UCSD-AML1 (cell line): ENCODE data around the gene DMKN.
A peak's percentile ranks its signal among the peaks of the same experiment; 100 is the strongest.
"Not testable (repeated sequence)": the region's sequence is repeated elsewhere in the genome, so short reads cannot be mapped to it uniquely, and the experiment has no call there.

ENCODE experiments used
- DNase-seq: peaks from one replicate; lab custom pipeline; 2025; ENCODE audit not compliant: unreplicated experiment; lab: John Stamatoyannopoulos, UW

DMKN gene

GRCh38 chr19:35501684-35502083, 11.8 kb downstream of the DMKN start:
- DNase-seq, result no peak

GRCh38 chr19:35500611-35501010, 12.8 kb downstream of the DMKN start:
- no peak for DNase-seq

- DNase-seq, result no peak
These were observed 14.4 kb downstream of the DMKN start for GRCh38 chr19:35498984-35499527.

GRCh38 chr19:35498220-35498619, 15.2 kb downstream of the DMKN start:
- DNase-seq, result no peak

GRCh38 chr19:35497406-35497805, 16.0 kb downstream of the DMKN start:
- DNase-seq, result no peak

GRCh38 chr19:35495107-35496064, 18.1 kb downstream of the DMKN start:
- DNase-seq, result peak; percentile 63

GRCh38 chr19:35493971-35494370, 19.5 kb downstream of the DMKN start:
- DNase-seq, result no peak

GRCh38 chr19:35491836-35492360, 21.6 kb downstream of the DMKN start:
- DNase-seq, result no peak

GRCh38 chr19:35490364-35490763, 23.1 kb downstream of the DMKN start, which contains the start of gene KRTDAP:
Gene KRTDAP, minus strand, starts transcription at chr19:35490464. Its CDS starts 22 bp downstream, at chr19:35490442.
- DNase-seq, result no peak

- DNase-seq, result no peak
These were observed 24.8 kb downstream of the DMKN start for GRCh38 chr19:35488677-35489076.

GRCh38 chr19:35487656-35488182, 25.7 kb downstream of the DMKN start:
- no peak for DNase-seq

- DNase-seq, result no peak
These were observed 27.2 kb downstream of the DMKN start for GRCh38 chr19:35486268-35486708.

- DNase-seq, result no peak
These were observed 29.0 kb downstream of the DMKN start for GRCh38 chr19:35484252-35485036.

GRCh38 chr19:35483089-35483488, 30.4 kb downstream of the DMKN start:
- no peak for DNase-seq

- DNase-seq, result no peak
These were observed 34.4 kb downstream of the DMKN start for GRCh38 chr19:35478794-35479677.

GRCh38 chr19:35476149-35476548, 37.3 kb downstream of the DMKN start:
- DNase-seq, result no peak

GRCh38 chr19:35474594-35474993, 38.9 kb downstream of the DMKN start:
- DNase-seq, result not testable (repeated sequence)

- no peak for DNase-seq
These were observed 39.3 kb downstream of the DMKN start for GRCh38 chr19:35474104-35474503.

GRCh38 chr19:35471946-35472345, 41.5 kb downstream of the DMKN start:
- DNase-seq, result no peak

- DNase-seq, result not testable (repeated sequence)
These were observed 42.4 kb downstream of the DMKN start for GRCh38 chr19:35471075-35471474.
